AG04449 (cell line): ENCODE results near the gene EIF1B.
"Not testable (repeated sequence)": the region's sequence is repeated elsewhere in the genome, so short reads cannot be mapped to it uniquely, and the experiment has no call there.

Experiments
- CTCF ChIA-PET: fragments of 350-600 bp; formaldehyde crosslinking; extraction: SDS; loops from one replicate; lab custom pipeline; 2021; ENCODE audit warnings: antibody characterized with exemption; lab: Yijun Ruan, JAX
- POLR2A ChIA-PET: fragments of 400-600, 350-600 bp; formaldehyde crosslinking; extraction: SDS; loops from one replicate; lab custom pipeline; 2020; ENCODE audit warnings: antibody characterized with exemption, inconsistent platforms; lab: Yijun Ruan, JAX
- DNase-seq: peaks from one replicate; pipeline ENCODE4 v3.0.0-alpha.2; 2010; ENCODE audit warnings: low read depth, low spot score
- H3K4me3 ChIP-seq: 2 replicates; pipeline ENCODE4 v1.5.1; 2011; ENCODE audit warnings: low read depth, mild to moderate bottlenecking, control low read depth, low read length
- CTCF ChIP-seq: IDR thresholded peaks from one replicate; pipeline ENCODE4 v1.5.1; 2011; ENCODE audit warnings: mild to moderate bottlenecking, moderate library complexity, low read length, control low read depth, inconsistent platforms; ENCODE audit not compliant: insufficient read depth; ENCODE audit errors: missing control alignments

The EIF1B gene

GRCh38 chr3:40278791-40279190, 30.7 kb upstream of the EIF1B start:
- ChIA-PET CTCF (no interaction called here), POLR2A (no interaction called here)
- DNase-seq: no peak
- no peak for TF ChIP-seq CTCF
- H3K4me3 ChIP-seq: no peak overlapping the region

- POLR2A ChIA-PET: no interaction called here
- DNase-seq: no peak
- H3K4me3 ChIP-seq: no peak overlapping the region
- CTCF ChIA-PET: no interaction called here
- TF ChIP-seq CTCF: no peak
Measured at GRCh38 chr3:40281995-40282394, 27.5 kb upstream of the EIF1B start.

GRCh38 chr3:40283057-40283456, 26.4 kb upstream of the EIF1B start:
- H3K4me3 ChIP-seq, DNase-seq, POLR2A ChIA-PET, CTCF ChIA-PET: not testable (repeated sequence)

GRCh38 chr3:40287248-40287647, 22.3 kb upstream of the EIF1B start:
- TF ChIP-seq CTCF: no peak
- no peak overlapping the region for H3K4me3 ChIP-seq
- ChIA-PET CTCF (interaction anchor here (1.3 kb wide), 1 partner anchor 95 kb away, joined by 3 read pairs; no protein-coding TSS in a partner anchor), POLR2A (no interaction called here)
- no peak for DNase-seq

- DNase-seq: no peak
- TF ChIP-seq CTCF: no peak
- CTCF ChIA-PET: interaction anchor here (1.1 kb wide), 1 partner anchor 27 kb away, joined by 3 read pairs; no protein-coding TSS in a partner anchor
- H3K4me3 ChIP-seq: no peak overlapping the region
- POLR2A ChIA-PET: no interaction called here
Measured at GRCh38 chr3:40290396-40290795, 19.1 kb upstream of the EIF1B start.

GRCh38 chr3:40291471-40291870, 18.0 kb upstream of the EIF1B start:
- POLR2A ChIA-PET: no interaction called here
- CTCF ChIA-PET: interaction anchor here (1.1 to 1.2 kb wide), 2 partner anchors 18 to 25 kb away, joined by 3 read pairs; no protein-coding TSS in a partner anchor
- DNase-seq: no peak
- no peak overlapping the region for H3K4me3 ChIP-seq
- TF ChIP-seq CTCF: no peak
